ENCODE results near the gene FCN1. TPM values are rescaled to one million over a fixed set of nuclear protein-coding genes. Genes with fewer than 3 reads are reported as not detected.

Gene FCN1
- total and polyA plus RNA-seq, 9 of the 15 experiments (the other 6 are each of a cell fraction or from before 2014, with no cell fraction given): not detected

- TF ChIP-seq ZNF780A (CRISPR knock-in tag; IDR thresholded peaks at IDR 0.05): no peak
- TF ChIP-seq PHF8 (IDR thresholded peaks at IDR 0.05; ENCODE audit: borderline replicate concordance, low read length): no peak
- no peak for TF ChIP-seq PREB (CRISPR knock-in tag; IDR thresholded peaks at IDR 0.05)
- no peak for TF ChIP-seq U2AF2 (optimal IDR thresholded peaks at IDR 0.05; ENCODE audit: low read depth, low read length)
- no peak for TF ChIP-seq SMC3 (conservative IDR thresholded peaks at IDR 0.05; ENCODE audit: insufficient read depth, low read depth, low read length)
- no peak for TF ChIP-seq U2AF1 (optimal IDR thresholded peaks at IDR 0.05; ENCODE audit: low read depth, low read length)
- TF ChIP-seq NR2F6 (CRISPR knock-in tag; IDR thresholded peaks at IDR 0.05): no peak
- TF ChIP-seq NFIX (CRISPR knock-in tag; IDR thresholded peaks at IDR 0.05; ENCODE audit: low read depth): no peak
- no peak for TF ChIP-seq NCOA6 (IDR thresholded peaks at IDR 0.05)
- no peak for TF ChIP-seq HLTF (IDR thresholded peaks at IDR 0.05)
- no peak for TF ChIP-seq ETV6 (IDR thresholded peaks at IDR 0.05; ENCODE audit: borderline replicate concordance in 1 of 2, low read depth in 2 of 2, low read length in 1 of 2)
- TF ChIP-seq ETV6 (CRISPR knock-in tag; IDR thresholded peaks at IDR 0.05; ENCODE audit: borderline replicate concordance): no peak
Observed at GRCh38 chr9:134914501-134914834, 3.2 kb downstream of the FCN1 start (continued).
